ENCODE measurements around the gene CCR7. TPM values are rescaled to one million over a fixed set of nuclear protein-coding genes. Genes with fewer than 3 reads are reported as not detected.

The CCR7 gene
- total and polyA plus RNA-seq, 2 of the 13 experiments (the other 11 are each of a cell fraction or from before 2014, with no cell fraction given): 0.04 to 0.53 TPM

GRCh38 chr17:40597556-40598300 lies 32.5 kb upstream of the CCR7 start:
- Histone ChIP-seq H3K9me3 (ENCODE audit: low read length) (no peaks in the 10 kb centered on the region), H4K20me1 (ENCODE audit: insufficient read depth, low read length) (no peaks in the 10 kb centered on the region), H3K27ac (ENCODE audit: extremely low read length, insufficient read depth, low read length) (no peak overlapping the region), H3K4me2 (ENCODE audit: low read depth, low read length) (peak overlapping the region; percentile 43; the same call in 1 of the 2 replicates), H3K36me3 (replicated peaks in 1 of 2; ENCODE audit: control insufficient read depth in 1 of 2, insufficient read depth in 2 of 2, low read length in 2 of 2) (no peaks in the 10 kb centered on the region), H3K79me2 (ENCODE audit: insufficient read depth, low read length) (no peaks in the 10 kb centered on the region), H3K4me3 (replicated peaks in 1 of 3; ENCODE audit: insufficient read depth in 1 of 3, low read depth in 2 of 3, low read length in 3 of 3) (no peak overlapping the region), H2AFZ (ENCODE audit: low read length) (peak overlapping the region; percentile 37), H3K27me3 (ENCODE audit: control insufficient read depth in 1 of 2, insufficient read depth in 2 of 2, low read length in 2 of 2) (peaks cover 1 to 3% of the 10 kb centered on the region in 2 experiments; a peak in 1 of 5 replicates), H3K9ac (ENCODE audit: insufficient read depth, low read depth, low read length) (no peak overlapping the region), H3K4me1 (ENCODE audit: insufficient read depth, low read length) (peaks cover 30% of the 10 kb centered on the region)
- in situ Hi-C loops (cut with HindIII; ENCODE audit: extremely low pct_ligation_motif_present, low pct_unique_long_range_greater_than_20kb) (no loop called here), intact Hi-C loops (cut with micrococcal nuclease; ENCODE audit: unreplicated experiment) (no loop called here)
- BruUV-seq (replicated peaks): no TSS peak
- TF ChIP-seq ZNF891 (CRISPR knock-in tag; IDR thresholded peaks at IDR 0.05) (no peak), TARDBP (CRISPR knock-in tag; IDR thresholded peaks at IDR 0.05) (no peak), MAZ (IDR thresholded peaks at IDR 0.05; ENCODE audit: borderline replicate concordance, low read depth, low read length) (no peak), MAZ (CRISPR knock-in tag; IDR thresholded peaks at IDR 0.05; ENCODE audit: low read depth) (no peak), SMARCE1 (IDR thresholded peaks at IDR 0.05; ENCODE audit: borderline replicate concordance) (no peak)
- 74% methylated on average over 9 of the region's 9 CpGs for WGBS (ENCODE audit: low lambda C conversion rate)
- CTCF ChIA-PET (ENCODE audit: low intra/inter-chr PET ratio, low total read pairs): no interaction called here
- FAIRE-seq: no peak
- POLR2A ChIA-PET: no interaction called here
- DNase-seq (ENCODE audit: low spot score): no peak
- ATAC-seq: no peak

GRCh38 chr17:40597156-40597555 lies 31.9 kb upstream of the CCR7 start:
- no peaks in the 10 kb centered on the region for H3K79me2 ChIP-seq (ENCODE audit: insufficient read depth, low read length)
- WGBS (ENCODE audit: low lambda C conversion rate): 87% methylated on average over 3 of the region's 3 CpGs
- no TSS peak for BruUV-seq (replicated peaks)
- intact Hi-C loops (cut with micrococcal nuclease; ENCODE audit: unreplicated experiment): no loop called here
- H3K27me3 ChIP-seq (ENCODE audit: control insufficient read depth in 1 of 2, insufficient read depth in 2 of 2, low read length in 2 of 2): peaks cover 1 to 3% of the 10 kb centered on the region in 2 experiments; a peak in 1 of 5 replicates
- peaks cover 30% of the 10 kb centered on the region for H3K4me1 ChIP-seq (ENCODE audit: insufficient read depth, low read length)
- H3K4me3 ChIP-seq (replicated peaks in 1 of 3; ENCODE audit: insufficient read depth in 1 of 3, low read depth in 2 of 3, low read length in 3 of 3): no peak overlapping the region
- DNase-seq (ENCODE audit: low spot score): no peak
- H3K27ac ChIP-seq (ENCODE audit: extremely low read length, insufficient read depth, low read length): no peak overlapping the region
- no peaks in the 10 kb centered on the region for H4K20me1 ChIP-seq (ENCODE audit: insufficient read depth, low read length)
- no peaks in the 10 kb centered on the region for H3K36me3 ChIP-seq (replicated peaks in 1 of 2; ENCODE audit: control insufficient read depth in 1 of 2, insufficient read depth in 2 of 2, low read length in 2 of 2)
- no peak for FAIRE-seq
- no peak overlapping the region for H3K4me2 ChIP-seq (ENCODE audit: low read depth, low read length)
- ChIA-PET CTCF (ENCODE audit: low intra/inter-chr PET ratio, low total read pairs) (no interaction called here), POLR2A (no interaction called here)
- H3K9me3 ChIP-seq (ENCODE audit: low read length): no peaks in the 10 kb centered on the region
- H2AFZ ChIP-seq (ENCODE audit: low read length): no peak overlapping the region
- no peak overlapping the region for H3K9ac ChIP-seq (ENCODE audit: insufficient read depth, low read depth, low read length)
- ATAC-seq: no peak
- in situ Hi-C loops (cut with HindIII; ENCODE audit: extremely low pct_ligation_motif_present, low pct_unique_long_range_greater_than_20kb): no loop called here
- TF ChIP-seq KDM1A (CRISPR knock-in tag; IDR thresholded peaks at IDR 0.05): no peak
- no peak for TF ChIP-seq ZBTB2 (CRISPR knock-in tag; IDR thresholded peaks at IDR 0.05; ENCODE audit: low read depth)
- no peak for TF ChIP-seq BRD4 (CRISPR knock-in tag; IDR thresholded peaks at IDR 0.05)
- no peak for TF ChIP-seq MBD4 (IDR thresholded peaks at IDR 0.05; ENCODE audit: borderline replicate concordance, low read length)
- no peak for TF ChIP-seq HNF4A (CRISPR knock-in tag; IDR thresholded peaks at IDR 0.05)
- TF ChIP-seq MAFG (CRISPR knock-in tag; IDR thresholded peaks at IDR 0.05): no peak
- no peak for TF ChIP-seq ZSCAN12 (CRISPR knock-in tag; IDR thresholded peaks at IDR 0.05)
- TF ChIP-seq ARNTL (CRISPR knock-in tag; IDR thresholded peaks at IDR 0.05): no peak
- TF ChIP-seq ZNF775 (CRISPR knock-in tag; IDR thresholded peaks at IDR 0.05; ENCODE audit: borderline replicate concordance): no peak
- no peak for TF ChIP-seq ZNF773 (CRISPR knock-in tag; IDR thresholded peaks at IDR 0.05; ENCODE audit: borderline replicate concordance)
- no peak for TF ChIP-seq ZNF703 (CRISPR knock-in tag; IDR thresholded peaks at IDR 0.05; ENCODE audit: borderline replicate concordance)
- no peak for TF ChIP-seq DBP (CRISPR knock-in tag; IDR thresholded peaks at IDR 0.05; ENCODE audit: not compliant biosample characterization)
- TF ChIP-seq AGO1 (IDR thresholded peaks at IDR 0.05; ENCODE audit: low read depth, low read length, poor library complexity, severe bottlenecking): no peak
